Nephron progenitor cell (in vitro differentiated cells): ENCODE measurements around the gene JAG2.
A peak's percentile ranks its signal among the peaks of the same experiment; 100 is the strongest.

Experiments
- DNase-seq: peaks from one replicate; pipeline ENCODE4 v3.0.0; 2021
- H3K27ac Mint-ChIP-seq: 2 replicates; pipeline ENCODE4 v1.8.0; 2021; ENCODE audit warnings: mild to moderate bottlenecking, moderate library complexity, mixed read lengths
- H3K27me3 Mint-ChIP-seq: 2 replicates; pipeline ENCODE4 v1.8.0; 2021; ENCODE audit warnings: mild to moderate bottlenecking, low read depth, mixed read lengths; ENCODE audit not compliant: poor library complexity
- H3K36me3 Mint-ChIP-seq: 2 replicates; pipeline ENCODE4 v1.8.0; 2021; ENCODE audit warnings: low read depth, mixed read lengths
- H3K4me1 Mint-ChIP-seq: 2 replicates; pipeline ENCODE4 v1.8.0; 2021; ENCODE audit warnings: mixed read lengths
- H3K4me3 Mint-ChIP-seq: 2 replicates; pipeline ENCODE4 v1.8.0; 2021; ENCODE audit warnings: mild to moderate bottlenecking, moderate library complexity, mixed read lengths
- H3K9me3 Mint-ChIP-seq: 2 replicates; pipeline ENCODE4 v1.8.0; 2021; ENCODE audit warnings: mild to moderate bottlenecking, moderate library complexity, mixed read lengths
- TF ChIP-seq, protein P1 (sequence below): fragments of 200-600 bp; sonication (generic); IDR thresholded peaks from 2 replicates; pipeline ENCODE4 v1.5.0; 2021; ENCODE audit warnings: antibody characterized with exemption

The JAG2 gene

DNA sequence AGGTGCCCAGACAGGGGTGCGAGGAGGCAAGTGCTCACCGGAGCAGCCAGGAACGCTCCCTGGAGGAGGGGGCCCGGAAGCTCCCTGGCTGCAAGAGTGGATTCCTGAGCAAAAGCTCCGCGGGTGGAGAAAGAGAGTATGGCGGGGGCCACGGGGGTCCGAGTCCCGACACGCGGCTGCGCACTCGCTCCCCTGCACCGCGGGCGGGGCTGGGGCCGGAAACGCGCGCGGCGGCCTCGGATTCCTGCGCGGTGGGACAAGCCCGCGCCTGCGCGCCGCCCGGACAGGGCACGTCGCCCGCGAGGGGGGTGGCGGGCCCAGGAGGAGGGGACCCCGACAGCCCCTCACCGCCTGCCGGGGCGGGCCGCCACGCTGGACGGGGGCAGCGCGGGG is 75.5 kb downstream of the JAG2 start:
- DNase-seq: peak; percentile 72
- TF ChIP-seq, protein P1, sequence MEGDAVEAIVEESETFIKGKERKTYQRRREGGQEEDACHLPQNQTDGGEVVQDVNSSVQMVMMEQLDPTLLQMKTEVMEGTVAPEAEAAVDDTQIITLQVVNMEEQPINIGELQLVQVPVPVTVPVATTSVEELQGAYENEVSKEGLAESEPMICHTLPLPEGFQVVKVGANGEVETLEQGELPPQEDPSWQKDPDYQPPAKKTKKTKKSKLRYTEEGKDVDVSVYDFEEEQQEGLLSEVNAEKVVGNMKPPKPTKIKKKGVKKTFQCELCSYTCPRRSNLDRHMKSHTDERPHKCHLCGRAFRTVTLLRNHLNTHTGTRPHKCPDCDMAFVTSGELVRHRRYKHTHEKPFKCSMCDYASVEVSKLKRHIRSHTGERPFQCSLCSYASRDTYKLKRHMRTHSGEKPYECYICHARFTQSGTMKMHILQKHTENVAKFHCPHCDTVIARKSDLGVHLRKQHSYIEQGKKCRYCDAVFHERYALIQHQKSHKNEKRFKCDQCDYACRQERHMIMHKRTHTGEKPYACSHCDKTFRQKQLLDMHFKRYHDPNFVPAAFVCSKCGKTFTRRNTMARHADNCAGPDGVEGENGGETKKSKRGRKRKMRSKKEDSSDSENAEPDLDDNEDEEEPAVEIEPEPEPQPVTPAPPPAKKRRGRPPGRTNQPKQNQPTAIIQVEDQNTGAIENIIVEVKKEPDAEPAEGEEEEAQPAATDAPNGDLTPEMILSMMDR: no peak
- no peak overlapping the region for H3K27ac Mint-ChIP-seq
- H3K36me3 Mint-ChIP-seq: peaks cover 5% of the 10 kb centered on the region
- peaks cover 4% of the 10 kb centered on the region for H3K9me3 Mint-ChIP-seq
- H3K4me3 Mint-ChIP-seq: peak overlapping the region; percentile 78
- H3K4me1 Mint-ChIP-seq: peaks cover 32% of the 10 kb centered on the region
- H3K27me3 Mint-ChIP-seq: peaks cover 17% of the 10 kb centered on the region

DNA sequence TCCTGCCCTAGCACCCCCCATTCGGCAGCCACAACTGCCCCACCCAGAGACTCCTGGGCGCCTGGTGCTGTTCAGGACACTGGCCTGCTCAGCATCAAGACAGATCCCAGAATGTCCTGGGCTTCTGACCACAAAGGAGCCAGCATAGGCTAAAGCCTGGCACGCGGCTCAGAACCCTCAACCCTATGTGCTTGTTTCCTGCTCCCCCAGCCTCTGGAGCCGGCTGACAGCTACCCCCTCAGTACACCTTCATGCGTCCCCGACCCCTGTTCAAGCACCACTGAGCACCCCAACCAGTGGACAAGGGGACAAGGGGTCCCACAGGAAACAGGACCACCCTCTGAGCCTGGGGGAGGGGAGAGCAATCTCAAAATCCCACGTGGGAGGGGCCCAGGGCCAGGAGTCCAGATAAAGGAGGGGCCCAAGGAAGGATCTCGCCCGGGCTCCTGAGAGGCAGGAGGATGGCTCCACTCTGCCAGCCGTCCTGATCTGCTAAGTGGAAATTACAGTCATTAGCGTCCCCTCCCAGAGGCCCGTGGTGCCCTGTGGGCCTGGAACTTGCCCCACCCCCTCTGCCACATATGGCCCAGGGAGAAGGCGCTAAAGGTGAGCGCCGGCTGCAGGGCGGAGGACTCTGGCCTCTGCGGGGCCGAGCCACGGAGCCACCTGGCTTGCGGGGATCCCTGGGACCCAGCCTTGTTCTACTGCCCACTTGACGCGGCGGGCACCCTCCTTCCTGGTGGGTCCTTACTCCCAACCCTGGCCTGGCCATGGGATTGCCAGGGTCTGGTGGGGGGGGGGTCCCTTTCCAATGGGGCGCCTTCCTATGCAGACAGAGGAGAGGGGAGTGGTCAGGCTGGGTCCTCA is 76.2 kb downstream of the JAG2 start:
- Mint-ChIP-seq H3K36me3 (peaks cover 5% of the 10 kb centered on the region), H3K27ac (peak overlapping the region; percentile 46), H3K27me3 (peaks cover 17% of the 10 kb centered on the region), H3K9me3 (peaks cover 4% of the 10 kb centered on the region), H3K4me1 (peaks cover 32% of the 10 kb centered on the region), H3K4me3 (peak overlapping the region; percentile 78)
- TF ChIP-seq, protein P1: no peak
- DNase-seq: peak; percentile 33

DNA sequence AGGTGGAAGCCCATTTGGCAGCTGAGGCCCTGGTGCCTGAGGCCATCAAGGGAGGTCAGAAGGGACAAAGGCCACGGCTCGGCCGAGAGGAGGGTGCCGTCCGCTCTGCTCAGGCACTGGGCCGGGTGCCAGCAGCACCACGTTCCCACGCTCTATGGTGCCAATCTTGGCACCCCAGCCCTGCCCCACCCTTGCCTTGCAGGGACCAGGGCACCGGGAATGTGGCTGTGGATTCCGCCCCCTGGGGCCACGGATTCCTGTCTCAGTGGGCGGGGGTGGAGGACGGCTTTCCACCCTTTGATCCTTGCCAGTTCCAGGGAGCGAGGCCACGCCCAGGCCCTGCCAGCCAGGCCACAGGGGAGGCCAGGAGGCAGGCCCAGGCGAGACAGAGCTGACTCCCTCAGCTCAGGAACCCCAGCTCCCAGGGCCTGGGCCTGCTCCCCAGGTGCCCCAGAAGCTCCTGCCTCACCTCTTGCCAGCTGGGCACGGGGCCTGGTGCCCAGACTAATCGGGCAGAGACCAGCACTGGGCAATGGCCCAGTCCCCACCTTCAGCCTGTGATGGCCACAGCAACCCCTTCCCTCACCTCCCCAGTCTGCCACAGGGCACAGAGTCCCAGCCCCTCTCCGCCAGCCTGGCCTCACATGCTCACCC is 76.9 kb downstream of the JAG2 start:
- DNase-seq: peak; percentile 21
- Mint-ChIP-seq H3K27me3 (peaks cover 15% of the 10 kb centered on the region), H3K9me3 (peaks cover 4% of the 10 kb centered on the region), H3K4me1 (peaks cover 31% of the 10 kb centered on the region), H3K36me3 (peaks cover 5% of the 10 kb centered on the region), H3K4me3 (peak overlapping the region; percentile 78), H3K27ac (no peak overlapping the region)
- TF ChIP-seq, protein P1: no peak

DNA sequence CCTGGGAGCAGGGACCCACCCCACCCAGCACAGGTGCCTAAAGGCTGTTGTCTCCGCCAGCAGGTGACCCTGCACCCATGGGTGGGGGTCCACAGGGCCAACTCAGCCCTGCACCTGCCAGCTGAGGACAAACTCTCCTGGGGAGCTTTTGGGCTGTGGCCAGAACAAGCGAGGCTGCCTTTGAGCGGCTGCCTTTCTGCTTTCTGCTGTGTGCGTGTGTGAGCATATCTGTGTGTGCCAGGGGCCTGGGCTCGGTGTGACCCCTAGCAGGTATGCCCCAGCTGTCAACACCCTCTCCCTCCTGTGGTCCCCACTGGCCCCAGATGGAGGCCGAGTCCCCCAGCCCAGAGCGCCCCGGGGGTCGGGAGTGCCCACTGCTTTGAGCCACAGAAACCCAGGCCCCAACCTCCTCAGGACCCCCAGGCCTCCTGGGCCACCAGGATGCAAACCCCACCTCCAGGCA is 77.5 kb downstream of the JAG2 start:
- Mint-ChIP-seq H3K27me3 (peaks cover 16% of the 10 kb centered on the region), H3K4me1 (peaks cover 31% of the 10 kb centered on the region), H3K36me3 (peaks cover 5% of the 10 kb centered on the region), H3K4me3 (no peak overlapping the region), H3K27ac (no peak overlapping the region), H3K9me3 (peaks cover 4% of the 10 kb centered on the region)
- TF ChIP-seq, protein P1: no peak
- no peak for DNase-seq
